Ascending aorta (tissue), 2 donors: Measurements from ENCODE around the gene IGSF9B. TPM values are rescaled to one million over a fixed set of nuclear protein-coding genes. Genes with fewer than 3 reads are reported as not detected.

Source experiments
- DNase-seq, 2 donors: peaks; one replicate each; pipeline ENCODE4 v3.0.0-alpha.2; 2019; ENCODE audit warnings: low spot score in 2 of 2
- H3K27ac ChIP-seq, 2 donors: fragments of 200-600 bp; sonication (generic); one replicate each; pipeline ENCODE4 v1.5.1; 2016 to 2017; ENCODE audit warnings: mild to moderate bottlenecking in 1 of 2
- H3K27me3 ChIP-seq: fragments of 200-600 bp; sonication (generic); one replicate; pipeline ENCODE4 v1.5.1; 2017
- H3K36me3 ChIP-seq, 2 donors: fragments of 200-600 bp; sonication (generic); one replicate each; pipeline ENCODE4 v1.5.1; 2016
- H3K4me1 ChIP-seq, 2 donors: fragments of 200-600 bp; sonication (generic); one replicate each; pipeline ENCODE4 v1.5.1; 2016 to 2017; ENCODE audit warnings: mild to moderate bottlenecking in 1 of 2
- H3K4me3 ChIP-seq, 2 donors: fragments of 200-600 bp; sonication (generic); one replicate each; pipeline ENCODE4 v1.5.1; 2016 to 2017; ENCODE audit warnings: mild to moderate bottlenecking in 1 of 2
- H3K9me3 ChIP-seq, 2 donors: fragments of 200-600 bp; sonication (generic); one replicate each; pipeline ENCODE4 v1.5.1; 2016
- CTCF ChIP-seq, 3 experiments: fragments of 200-600 bp in 2 of 3; fragments of 450-650 bp in 1 of 3; sonication (generic) in 2 of 3; IDR thresholded peaks; one replicate each; pipeline ENCODE4 v1.5.1; 2016 to 2019; ENCODE audit warnings: antibody characterized with exemption in 3 of 3, mild to moderate bottlenecking in 1 of 3, moderate library complexity in 1 of 3
- intact Hi-C: fragments of 100-400 bp; cut with DNase I; formaldehyde crosslinking; loops from one replicate; pipeline ENCODE4 v1.15.1; 2023
- total RNA-seq: library from RNA; depleted of rRNA; stranded (reverse); fragments of >200 nt; gene quantifications from one replicate; pipeline ENCODE4 v1.1.0, GENCODE V29; 2016

IGSF9B gene
- total RNA-seq, 1 donor from 2014 or later, result 162 TPM

GRCh38 chr11:133966921-133967598 is 10.3 kb upstream of the IGSF9B start:
- Histone ChIP-seq H3K27me3 (no peaks in the 10 kb centered on the region), H3K27ac (no peak overlapping the region), H3K4me3 (no peak overlapping the region), H3K36me3 (no peaks in the 10 kb centered on the region), H3K9me3 (no peaks in the 10 kb centered on the region), H3K4me1 (peaks cover 4 to 13% of the 10 kb centered on the region in 2 donors)
- peak in 2 of 3 experiments; percentile 44 to 45 for TF ChIP-seq CTCF (IDR thresholded peaks at IDR 0.05)
- no peak for DNase-seq
- intact Hi-C loops, result loop anchor here (5.0 kb wide), 1 partner anchor 365 kb away; the partner anchor contains the start of gene GLB1L2

- Histone ChIP-seq H3K4me1 (peaks cover 4 to 13% of the 10 kb centered on the region in 2 donors), H3K27me3 (no peaks in the 10 kb centered on the region), H3K4me3 (no peak overlapping the region), H3K9me3 (no peaks in the 10 kb centered on the region), H3K36me3 (no peaks in the 10 kb centered on the region), H3K27ac (peak overlapping the region in 1 of 2 donors; percentile 40)
- DNase-seq, result no peak
- intact Hi-C loops, result loop anchor here (5.0 kb wide), 1 partner anchor 366 kb away; the partner anchor contains the start of gene GLB1L2
- TF ChIP-seq CTCF (IDR thresholded peaks at IDR 0.05), result no peak
These were observed 9.4 kb upstream of the IGSF9B start for GRCh38 chr11:133966172-133966651.

GRCh38 chr11:133965031-133965601 is 8.3 kb upstream of the IGSF9B start:
- Histone ChIP-seq H3K9me3 (no peaks in the 10 kb centered on the region), H3K4me1 (peaks cover 4 to 13% of the 10 kb centered on the region in 2 donors), H3K36me3 (no peaks in the 10 kb centered on the region), H3K27ac (peak overlapping the region; percentile 40 to 59), H3K27me3 (no peaks in the 10 kb centered on the region), H3K4me3 (no peak overlapping the region)
- intact Hi-C loops, result loop anchor here (1.0 to 5.0 kb wide), 4 partner anchors 8 to 367 kb away; partner anchors contain the start of genes GLB1L2 and VPS26B
- peak in 1 of 2 donors; percentile 88 for DNase-seq
- TF ChIP-seq CTCF (IDR thresholded peaks at IDR 0.05), result no peak

GRCh38 chr11:133964356-133964755 is 7.6 kb upstream of the IGSF9B start:
- Histone ChIP-seq H3K4me3 (no peak overlapping the region), H3K9me3 (no peaks in the 10 kb centered on the region), H3K27me3 (no peaks in the 10 kb centered on the region), H3K4me1 (peaks cover 4 to 13% of the 10 kb centered on the region in 2 donors), H3K27ac (peak overlapping the region in 1 of 2 donors; percentile 40), H3K36me3 (no peaks in the 10 kb centered on the region)
- DNase-seq, result no peak
- intact Hi-C loops, result loop anchor here (2.0 kb wide), 1 partner anchor 72 kb away; no protein-coding TSS in a partner anchor
- TF ChIP-seq CTCF (IDR thresholded peaks at IDR 0.05), result no peak

- Histone ChIP-seq H3K9me3 (no peaks in the 10 kb centered on the region), H3K4me1 (peaks cover 4 to 19% of the 10 kb centered on the region in 2 donors), H3K27ac (no peak overlapping the region), H3K4me3 (no peak overlapping the region), H3K27me3 (no peaks in the 10 kb centered on the region), H3K36me3 (no peaks in the 10 kb centered on the region)
- intact Hi-C loops, result no loop called here
- no peak for TF ChIP-seq CTCF (IDR thresholded peaks at IDR 0.05)
- no peak for DNase-seq
These were observed 5.1 kb upstream of the IGSF9B start for GRCh38 chr11:133961890-133962289.
